SK-N-MC (cell line): ENCODE measurements around the gene SEBOX.

Source experiments
- EZH2 ChIP-seq: fragments of 200-600 bp; sonication (generic); IDR thresholded peaks from one replicate; pipeline ENCODE4 v1.6.1; 2017; ENCODE audit warnings: antibody characterized with exemption
- POLR2AphosphoS5 ChIP-seq: IDR thresholded peaks from 2 replicates; pipeline ENCODE4 v1.6.1; 2012; ENCODE audit warnings: mild to moderate bottlenecking, low read depth, low read length, borderline replicate concordance

DNA sequence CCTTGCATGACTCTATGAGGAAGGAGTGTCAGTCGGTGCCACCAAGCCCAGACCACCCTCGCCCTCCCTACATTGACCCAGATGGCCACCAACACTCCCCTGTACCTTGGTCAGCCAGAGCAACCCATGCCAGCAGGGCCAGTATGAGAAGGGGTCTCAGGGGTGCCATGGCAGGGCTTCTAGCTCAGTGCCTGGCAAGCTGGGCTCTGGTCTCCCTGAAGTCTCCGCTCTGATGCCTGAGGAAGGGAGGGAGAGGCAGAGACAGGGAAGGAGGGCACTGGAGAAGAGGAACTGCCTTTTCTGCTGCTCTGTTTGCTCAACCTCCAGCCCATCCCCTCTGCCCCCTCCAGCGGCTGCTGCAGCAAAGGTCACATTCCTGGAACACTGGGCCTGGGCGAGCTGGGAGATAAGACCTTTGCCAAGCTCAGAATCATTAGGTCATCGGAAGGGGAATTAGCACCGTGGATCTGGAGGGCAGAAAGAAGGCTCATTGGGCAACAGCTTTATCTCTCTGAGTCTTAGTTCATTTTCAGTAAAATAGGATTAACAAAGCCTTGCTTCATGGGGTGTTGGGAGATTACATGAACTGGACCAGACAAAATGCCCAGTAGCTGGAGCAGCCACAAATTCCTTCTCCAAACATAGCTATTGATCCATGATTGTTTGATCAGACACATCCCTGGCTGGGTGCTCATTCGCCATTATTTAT lies 5.2 kb upstream of the SEBOX start, which contains the start of gene VTN:
- TF ChIP-seq EZH2: no peak
- no peak for TF ChIP-seq POLR2AphosphoS5
